Nephron (organoid): ENCODE measurements around the gene ATP2A1.

Experiments used
- H3K27ac Mint-ChIP-seq, 3 experiments: 2 replicates each; pipeline ENCODE4 v1.8.0; 2020; ENCODE audit warnings: mixed read lengths in 3 of 3, mild to moderate bottlenecking in 2 of 3, moderate library complexity in 1 of 3
- H3K27me3 Mint-ChIP-seq: 2 replicates; pipeline ENCODE4 v1.8.0; 2021; ENCODE audit warnings: low read depth, mild to moderate bottlenecking, moderate library complexity, mixed read lengths
- H3K36me3 Mint-ChIP-seq: 2 replicates; pipeline ENCODE4 v1.8.0; 2020; ENCODE audit warnings: low read depth, mixed read lengths
- H3K4me1 Mint-ChIP-seq: 2 replicates; pipeline ENCODE4 v1.8.0; 2020; ENCODE audit warnings: mixed read lengths
- H3K4me3 Mint-ChIP-seq, 3 experiments: 2 replicates each; pipeline ENCODE4 v1.8.0; 2020; ENCODE audit warnings: mild to moderate bottlenecking in 3 of 3, mixed read lengths in 3 of 3, moderate library complexity in 2 of 3
- H3K9me3 Mint-ChIP-seq: 2 replicates; pipeline ENCODE4 v1.8.0; 2020; ENCODE audit warnings: mixed read lengths
- TF ChIP-seq, protein P1 (sequence below), 3 experiments: fragments of 200-600 bp; sonication (generic); IDR thresholded peaks; one replicate each; pipeline ENCODE4 v1.5.0; 2021; ENCODE audit warnings: antibody characterized with exemption in 3 of 3; ENCODE audit not compliant: unreplicated experiment in 3 of 3

The ATP2A1 gene

GRCh38 chr16:28872952-28873351 is 5.3 kb upstream of the ATP2A1 start:
- Mint-ChIP-seq H3K4me1 (peaks cover 28% of the 10 kb centered on the region), H3K4me3 (no peak overlapping the region), H3K27me3 (no peaks in the 10 kb centered on the region), H3K36me3 (peaks cover 37% of the 10 kb centered on the region), H3K9me3 (no peaks in the 10 kb centered on the region), H3K27ac (no peak overlapping the region)
- TF ChIP-seq, protein P1, sequence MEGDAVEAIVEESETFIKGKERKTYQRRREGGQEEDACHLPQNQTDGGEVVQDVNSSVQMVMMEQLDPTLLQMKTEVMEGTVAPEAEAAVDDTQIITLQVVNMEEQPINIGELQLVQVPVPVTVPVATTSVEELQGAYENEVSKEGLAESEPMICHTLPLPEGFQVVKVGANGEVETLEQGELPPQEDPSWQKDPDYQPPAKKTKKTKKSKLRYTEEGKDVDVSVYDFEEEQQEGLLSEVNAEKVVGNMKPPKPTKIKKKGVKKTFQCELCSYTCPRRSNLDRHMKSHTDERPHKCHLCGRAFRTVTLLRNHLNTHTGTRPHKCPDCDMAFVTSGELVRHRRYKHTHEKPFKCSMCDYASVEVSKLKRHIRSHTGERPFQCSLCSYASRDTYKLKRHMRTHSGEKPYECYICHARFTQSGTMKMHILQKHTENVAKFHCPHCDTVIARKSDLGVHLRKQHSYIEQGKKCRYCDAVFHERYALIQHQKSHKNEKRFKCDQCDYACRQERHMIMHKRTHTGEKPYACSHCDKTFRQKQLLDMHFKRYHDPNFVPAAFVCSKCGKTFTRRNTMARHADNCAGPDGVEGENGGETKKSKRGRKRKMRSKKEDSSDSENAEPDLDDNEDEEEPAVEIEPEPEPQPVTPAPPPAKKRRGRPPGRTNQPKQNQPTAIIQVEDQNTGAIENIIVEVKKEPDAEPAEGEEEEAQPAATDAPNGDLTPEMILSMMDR (IDR thresholded peaks at IDR 0.05; ENCODE audit: unreplicated experiment in 3 of 3): no peak

- Mint-ChIP-seq H3K4me3 (no peak overlapping the region), H3K36me3 (peaks cover 36% of the 10 kb centered on the region), H3K27me3 (no peaks in the 10 kb centered on the region)
Observed at GRCh38 chr16:28873543-28874201, 4.6 kb upstream of the ATP2A1 start.

GRCh38 chr16:28874406-28874805 is 3.9 kb upstream of the ATP2A1 start:
- Mint-ChIP-seq H3K4me3 (no peak overlapping the region), H3K9me3 (no peaks in the 10 kb centered on the region), H3K27me3 (no peaks in the 10 kb centered on the region)

More at GRCh38 chr16:28873543-28874201, 4.6 kb upstream of the ATP2A1 start:
- Mint-ChIP-seq H3K4me1 (peaks cover 35% of the 10 kb centered on the region), H3K27ac (no peak overlapping the region), H3K9me3 (no peaks in the 10 kb centered on the region)
- TF ChIP-seq, protein P1 (IDR thresholded peaks at IDR 0.05; ENCODE audit: unreplicated experiment in 3 of 3): peak; percentile 31 to 48 (median 32)

GRCh38 chr16:28875134-28876018 is 2.9 kb upstream of the ATP2A1 start:
- TF ChIP-seq, protein P1 (IDR thresholded peaks at IDR 0.05; ENCODE audit: unreplicated experiment in 3 of 3): no peak
- H3K4me1 Mint-ChIP-seq: peaks cover 44% of the 10 kb centered on the region
- H3K4me3 Mint-ChIP-seq: peak overlapping the region in 1 of 3 experiments; percentile 77
- H3K27ac Mint-ChIP-seq: peak overlapping the region; percentile 77 to 83 (median 80)
- H3K9me3 Mint-ChIP-seq: no peaks in the 10 kb centered on the region
- H3K36me3 Mint-ChIP-seq: peaks cover 19% of the 10 kb centered on the region
- H3K27me3 Mint-ChIP-seq: no peaks in the 10 kb centered on the region

More at GRCh38 chr16:28874406-28874805, 3.9 kb upstream of the ATP2A1 start:
- peak overlapping the region in 1 of 3 experiments; percentile 33 for H3K27ac Mint-ChIP-seq
- H3K4me1 Mint-ChIP-seq: peaks cover 42% of the 10 kb centered on the region
- TF ChIP-seq, protein P1 (IDR thresholded peaks at IDR 0.05; ENCODE audit: unreplicated experiment in 3 of 3): no peak
- peaks cover 28% of the 10 kb centered on the region for H3K36me3 Mint-ChIP-seq

DNA sequence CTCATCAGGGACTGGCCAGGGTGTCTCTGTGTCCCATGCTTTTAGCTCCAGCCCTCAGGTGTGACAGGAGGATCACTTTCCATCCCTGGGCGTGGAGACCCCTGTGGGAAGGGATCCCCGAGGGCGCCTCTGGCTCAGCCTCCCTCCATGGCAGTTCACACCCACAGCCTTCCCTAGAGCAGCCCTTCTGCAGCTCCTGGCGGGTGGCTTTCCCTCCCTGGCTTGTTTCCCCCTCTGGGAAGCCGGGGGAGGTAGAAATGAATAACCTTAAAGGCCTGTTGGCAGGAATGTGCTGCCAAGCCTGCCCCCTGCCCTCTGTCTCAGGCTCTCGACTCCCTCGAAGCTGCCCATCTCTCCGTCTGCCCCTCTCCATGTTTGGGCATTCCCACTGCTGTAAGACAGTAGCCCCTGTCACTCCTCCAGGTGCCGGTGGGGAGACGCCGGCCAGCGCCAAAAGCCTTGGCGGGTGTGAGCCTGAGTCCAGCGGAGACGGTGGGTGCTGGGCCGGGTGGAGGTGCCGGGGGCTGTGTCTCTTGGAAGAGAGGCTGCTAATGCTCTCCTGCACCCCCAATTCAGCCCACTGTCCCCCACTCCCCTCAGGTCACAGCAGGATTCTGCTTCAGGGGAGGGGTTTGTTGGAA is 2.1 kb upstream of the ATP2A1 start:
- Mint-ChIP-seq H3K4me3 (peak overlapping the region; percentile 25 to 77 (median 41)), H3K9me3 (no peaks in the 10 kb centered on the region), H3K27me3 (no peaks in the 10 kb centered on the region), H3K4me1 (peaks cover 51% of the 10 kb centered on the region), H3K27ac (peak overlapping the region; percentile 77 to 83 (median 80)), H3K36me3 (peaks cover 14% of the 10 kb centered on the region)
- TF ChIP-seq, protein P1 (IDR thresholded peaks at IDR 0.05; ENCODE audit: unreplicated experiment in 3 of 3): no peak
